ENCODE data around the gene RIIAD1.

The RIIAD1 gene

DNA sequence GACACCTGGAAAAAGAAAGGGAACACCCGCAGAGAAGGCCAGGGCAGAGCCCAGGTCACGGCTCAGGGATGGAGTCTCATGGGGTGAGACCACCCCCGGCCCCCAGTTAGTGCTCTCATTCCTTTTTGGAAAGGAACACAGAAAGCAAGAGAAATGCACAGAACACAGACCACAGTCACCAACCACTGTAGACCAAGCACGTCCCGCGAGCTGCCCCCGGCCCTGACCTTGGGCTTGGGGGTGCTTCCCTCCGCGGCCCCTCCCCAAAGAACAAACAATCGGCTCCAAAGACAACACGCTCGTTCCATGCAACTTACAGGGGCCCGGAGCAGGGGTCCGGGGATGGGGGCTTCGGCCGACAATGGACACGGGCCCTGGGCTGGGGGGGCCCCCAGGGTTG, 17.5 kb upstream of the RIIAD1 start:
- H3K4me1 ChIP-seq (ENCODE audit: insufficient read depth, low read length, severe bottlenecking): no peaks in the 10 kb centered on the region
- no peaks in the 10 kb centered on the region for H3F3A ChIP-seq (ENCODE audit: insufficient read depth, low read length)
- H3K27me3 ChIP-seq (ENCODE audit: insufficient read depth, low read length): no peaks in the 10 kb centered on the region
- no peaks in the 10 kb centered on the region for H3K9me2 ChIP-seq (ENCODE audit: low read depth, low read length)
- no peak overlapping the region for H3K4me3 ChIP-seq (ENCODE audit: low read depth, low read length, poor library complexity, severe bottlenecking)
- no peaks in the 10 kb centered on the region for H3K79me2 ChIP-seq (ENCODE audit: insufficient read depth, low read length)
- no peak overlapping the region for H2AFZ ChIP-seq (ENCODE audit: low read length)
- H3K4me2 ChIP-seq (ENCODE audit: low read length): no peak overlapping the region
- TF ChIP-seq, protein P1, sequence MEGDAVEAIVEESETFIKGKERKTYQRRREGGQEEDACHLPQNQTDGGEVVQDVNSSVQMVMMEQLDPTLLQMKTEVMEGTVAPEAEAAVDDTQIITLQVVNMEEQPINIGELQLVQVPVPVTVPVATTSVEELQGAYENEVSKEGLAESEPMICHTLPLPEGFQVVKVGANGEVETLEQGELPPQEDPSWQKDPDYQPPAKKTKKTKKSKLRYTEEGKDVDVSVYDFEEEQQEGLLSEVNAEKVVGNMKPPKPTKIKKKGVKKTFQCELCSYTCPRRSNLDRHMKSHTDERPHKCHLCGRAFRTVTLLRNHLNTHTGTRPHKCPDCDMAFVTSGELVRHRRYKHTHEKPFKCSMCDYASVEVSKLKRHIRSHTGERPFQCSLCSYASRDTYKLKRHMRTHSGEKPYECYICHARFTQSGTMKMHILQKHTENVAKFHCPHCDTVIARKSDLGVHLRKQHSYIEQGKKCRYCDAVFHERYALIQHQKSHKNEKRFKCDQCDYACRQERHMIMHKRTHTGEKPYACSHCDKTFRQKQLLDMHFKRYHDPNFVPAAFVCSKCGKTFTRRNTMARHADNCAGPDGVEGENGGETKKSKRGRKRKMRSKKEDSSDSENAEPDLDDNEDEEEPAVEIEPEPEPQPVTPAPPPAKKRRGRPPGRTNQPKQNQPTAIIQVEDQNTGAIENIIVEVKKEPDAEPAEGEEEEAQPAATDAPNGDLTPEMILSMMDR (IDR thresholded peaks at IDR 0.05; ENCODE audit: low read length): no peak
- TF ChIP-seq EZH2 (IDR thresholded peaks at IDR 0.05; ENCODE audit: borderline replicate concordance, low read length): no peak
- H3K9me3 ChIP-seq (ENCODE audit: low read length): no peaks in the 10 kb centered on the region
- H3K9ac ChIP-seq (ENCODE audit: low read length): no peak overlapping the region
- no peaks in the 10 kb centered on the region for H4K20me1 ChIP-seq (ENCODE audit: insufficient read depth, low read length)
- H3K36me3 ChIP-seq (ENCODE audit: insufficient read depth, low read length): 0 out of 2 replicates have a peak, but pooled peaks cover 10% of the 10 kb centered on the region
- no peak overlapping the region for H3K27ac ChIP-seq (ENCODE audit: low read depth, low read length, poor library complexity, severe bottlenecking)

DNA sequence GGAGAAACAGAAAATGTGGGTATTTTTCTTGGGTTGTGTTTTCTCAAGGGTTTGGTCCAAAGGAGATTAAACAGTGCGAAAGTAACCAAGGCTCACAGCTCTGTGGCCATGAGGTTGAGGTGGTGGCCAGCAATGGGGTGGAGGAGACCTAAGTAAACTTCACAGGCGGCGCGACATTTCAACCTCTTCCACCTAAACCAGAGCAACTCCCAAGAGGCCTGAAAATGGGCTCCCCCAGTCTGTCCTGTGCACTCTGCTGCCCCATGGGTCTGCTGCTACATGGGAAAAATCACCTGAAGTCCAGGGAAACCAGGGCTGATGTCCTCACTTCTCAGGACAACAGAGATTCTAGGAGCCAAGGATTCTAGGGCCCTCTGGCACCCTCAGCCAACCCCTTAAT, 17.1 kb upstream of the RIIAD1 start:
- Histone ChIP-seq H3K27me3 (ENCODE audit: insufficient read depth, low read length) (no peaks in the 10 kb centered on the region), H3K4me1 (ENCODE audit: insufficient read depth, low read length, severe bottlenecking) (no peaks in the 10 kb centered on the region), H3K9ac (ENCODE audit: low read length) (no peak overlapping the region), H3K4me2 (ENCODE audit: low read length) (no peak overlapping the region), H3F3A (ENCODE audit: insufficient read depth, low read length) (no peaks in the 10 kb centered on the region), H3K4me3 (ENCODE audit: low read depth, low read length, poor library complexity, severe bottlenecking) (no peak overlapping the region), H3K9me2 (ENCODE audit: low read depth, low read length) (no peaks in the 10 kb centered on the region), H3K36me3 (ENCODE audit: insufficient read depth, low read length) (0 out of 2 replicates have a peak, but pooled peaks cover 9% of the 10 kb centered on the region), H3K79me2 (ENCODE audit: insufficient read depth, low read length) (no peaks in the 10 kb centered on the region), H3K9me3 (ENCODE audit: low read length) (no peaks in the 10 kb centered on the region), H3K27ac (ENCODE audit: low read depth, low read length, poor library complexity, severe bottlenecking) (no peak overlapping the region), H2AFZ (ENCODE audit: low read length) (no peak overlapping the region), H4K20me1 (ENCODE audit: insufficient read depth, low read length) (no peaks in the 10 kb centered on the region)
- no peak for TF ChIP-seq EZH2 (IDR thresholded peaks at IDR 0.05; ENCODE audit: borderline replicate concordance, low read length)
- TF ChIP-seq, protein P1 (IDR thresholded peaks at IDR 0.05; ENCODE audit: low read length): no peak

DNA sequence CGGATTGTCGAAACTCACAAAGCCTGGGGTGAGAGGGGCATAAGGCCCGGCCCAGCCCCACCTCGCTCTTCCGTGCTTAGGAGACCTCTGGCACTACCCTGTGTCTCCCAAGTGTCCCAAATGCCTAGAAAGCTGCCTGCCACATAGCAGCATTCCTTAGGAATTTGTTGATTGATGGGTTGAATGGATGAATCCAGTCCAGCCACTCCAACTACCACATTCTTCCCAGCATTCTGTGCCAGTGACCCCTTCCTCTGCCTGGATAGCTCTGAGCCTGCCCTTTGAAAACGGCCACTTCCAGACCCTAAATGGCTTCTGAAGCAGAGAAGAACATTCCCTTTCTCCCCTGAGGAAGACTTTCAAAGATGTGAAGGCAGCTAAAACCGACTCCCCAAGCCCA, 16.2 kb upstream of the RIIAD1 start:
- 0 out of 2 replicates have a peak, but pooled peaks cover 4% of the 10 kb centered on the region for H3K36me3 ChIP-seq (ENCODE audit: insufficient read depth, low read length)
- no peak overlapping the region for H3K4me3 ChIP-seq (ENCODE audit: low read depth, low read length, poor library complexity, severe bottlenecking)
- H3K27me3 ChIP-seq (ENCODE audit: insufficient read depth, low read length): no peaks in the 10 kb centered on the region
- no peak overlapping the region for H2AFZ ChIP-seq (ENCODE audit: low read length)
- H3F3A ChIP-seq (ENCODE audit: insufficient read depth, low read length): no peaks in the 10 kb centered on the region
- H3K4me2 ChIP-seq (ENCODE audit: low read length): no peak overlapping the region
- H3K27ac ChIP-seq (ENCODE audit: low read depth, low read length, poor library complexity, severe bottlenecking): no peak overlapping the region
- H4K20me1 ChIP-seq (ENCODE audit: insufficient read depth, low read length): no peaks in the 10 kb centered on the region
- no peaks in the 10 kb centered on the region for H3K4me1 ChIP-seq (ENCODE audit: insufficient read depth, low read length, severe bottlenecking)
- H3K9ac ChIP-seq (ENCODE audit: low read length): no peak overlapping the region
- no peaks in the 10 kb centered on the region for H3K9me3 ChIP-seq (ENCODE audit: low read length)
- H3K9me2 ChIP-seq (ENCODE audit: low read depth, low read length): no peaks in the 10 kb centered on the region
- no peak for TF ChIP-seq EZH2 (IDR thresholded peaks at IDR 0.05; ENCODE audit: borderline replicate concordance, low read length)
- TF ChIP-seq, protein P1 (IDR thresholded peaks at IDR 0.05; ENCODE audit: low read length): no peak
- no peaks in the 10 kb centered on the region for H3K79me2 ChIP-seq (ENCODE audit: insufficient read depth, low read length)
